NCI-H1694 (cell line): Measurements from ENCODE around the gene GYG1.

Experiments
- DNase-seq: peaks from one replicate; lab custom pipeline; 2025; lab: John Stamatoyannopoulos, UW

GYG1 gene

DNA sequence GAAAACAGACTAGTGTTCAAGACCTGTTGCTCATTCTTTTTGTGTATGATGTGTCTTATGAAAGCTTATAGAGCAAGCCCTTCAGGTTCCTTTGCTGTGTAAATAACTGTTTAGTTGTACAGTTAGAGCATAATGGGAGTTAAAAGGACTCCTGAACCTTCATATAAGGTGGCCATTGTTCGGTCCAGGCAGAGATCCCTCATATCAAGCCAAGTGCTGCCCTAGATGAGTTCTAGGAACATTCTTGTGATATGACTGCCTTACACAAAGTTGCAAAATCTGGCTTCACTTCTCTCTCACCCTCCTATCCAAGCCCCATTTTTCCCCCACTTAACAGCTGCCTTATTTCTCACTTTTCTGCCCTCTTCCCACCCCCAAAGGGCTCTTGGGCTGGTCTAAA, 26.9 kb downstream of the GYG1 start:
- no peak for DNase-seq

GRCh38 chr3:149019580-149019979, 28.2 kb downstream of the GYG1 start:
- DNase-seq: no peak

DNA sequence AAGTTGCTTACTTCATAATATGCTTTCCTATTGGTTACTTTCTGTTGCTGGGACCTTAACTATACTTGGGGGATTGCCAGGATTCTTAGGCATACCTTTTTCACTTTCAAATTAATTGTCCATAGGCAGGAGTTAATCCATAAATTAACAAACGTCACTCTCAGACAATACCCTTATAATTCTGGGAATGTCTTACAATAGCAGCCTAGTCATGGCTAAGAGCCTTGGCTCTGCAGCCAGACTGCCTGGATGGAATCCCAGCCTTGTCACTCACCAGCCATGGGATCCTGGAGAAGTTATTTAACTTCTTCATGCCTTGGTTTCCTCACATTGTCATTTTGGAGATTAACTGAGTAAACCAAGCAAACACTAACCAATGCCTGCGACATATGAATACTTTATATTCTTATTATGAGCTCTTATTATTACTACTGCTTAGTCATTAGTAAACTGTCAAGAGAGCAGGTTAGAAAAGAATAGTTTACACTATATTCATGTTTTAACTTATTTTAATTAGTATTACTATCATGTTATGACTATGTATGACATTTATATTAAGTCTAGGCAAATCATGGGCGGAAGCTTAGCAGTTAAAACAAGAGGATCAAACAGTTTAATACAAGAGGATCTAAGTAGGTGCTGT, 29.0 kb downstream of the GYG1 start:
- no peak for DNase-seq

DNA sequence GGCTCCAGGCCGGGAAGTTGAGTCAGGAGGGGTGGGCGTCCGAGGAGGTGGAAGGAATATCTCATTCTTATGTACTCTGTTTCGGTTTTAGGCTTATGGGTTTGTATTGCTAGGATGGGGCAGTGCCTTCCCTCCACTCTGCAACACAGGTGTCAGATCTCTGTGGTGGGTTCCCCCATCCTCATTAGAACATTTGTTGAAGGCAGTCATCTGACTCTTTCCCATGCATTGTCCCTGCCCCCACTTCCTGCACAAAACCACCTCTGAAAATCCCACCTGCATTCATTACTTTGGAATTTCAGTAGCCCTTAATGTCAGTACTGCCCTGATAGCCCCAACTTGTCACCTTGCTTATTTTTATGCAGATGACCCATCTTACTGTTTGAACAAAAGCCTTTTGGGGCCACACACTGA, 29.5 kb downstream of the GYG1 start:
- DNase-seq: no peak

DNA sequence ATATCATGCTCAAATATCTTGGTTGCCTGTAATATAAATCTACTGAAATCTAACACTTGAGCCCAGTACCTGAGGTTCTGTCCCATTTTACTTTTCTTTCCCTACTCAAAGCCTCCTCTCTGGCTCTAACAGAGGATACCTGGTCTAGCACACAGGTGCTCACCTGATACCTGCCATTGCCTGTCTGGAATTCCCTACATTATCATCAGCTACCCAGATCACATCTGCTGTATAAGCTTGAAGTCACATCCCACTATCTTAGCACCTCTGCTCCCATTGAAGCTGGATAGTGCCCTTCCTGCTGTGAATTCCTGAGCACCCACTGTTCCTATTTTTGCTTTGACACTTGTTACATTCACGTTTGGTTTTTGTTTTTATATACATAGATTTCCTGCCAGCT, 30.5 kb downstream of the GYG1 start:
- no peak for DNase-seq

DNA sequence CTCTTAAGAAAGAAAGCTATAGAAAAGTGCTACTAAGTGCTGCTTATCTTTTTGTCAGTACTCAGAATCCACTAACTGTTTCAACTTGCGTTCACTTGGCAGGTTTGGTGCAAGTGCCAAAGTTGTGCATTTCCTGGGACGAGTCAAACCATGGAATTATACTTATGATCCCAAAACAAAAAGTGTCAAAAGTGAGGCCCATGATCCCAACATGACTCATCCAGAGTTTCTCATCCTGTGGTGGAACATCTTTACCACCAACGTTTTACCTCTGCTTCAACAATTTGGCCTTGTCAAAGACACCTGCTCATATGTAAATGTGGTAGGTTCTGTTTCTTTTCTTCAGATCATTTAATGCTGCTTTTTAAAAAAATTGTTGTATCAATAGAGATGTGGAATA, 32.6 kb downstream of the GYG1 start:
- DNase-seq: no peak

DNA sequence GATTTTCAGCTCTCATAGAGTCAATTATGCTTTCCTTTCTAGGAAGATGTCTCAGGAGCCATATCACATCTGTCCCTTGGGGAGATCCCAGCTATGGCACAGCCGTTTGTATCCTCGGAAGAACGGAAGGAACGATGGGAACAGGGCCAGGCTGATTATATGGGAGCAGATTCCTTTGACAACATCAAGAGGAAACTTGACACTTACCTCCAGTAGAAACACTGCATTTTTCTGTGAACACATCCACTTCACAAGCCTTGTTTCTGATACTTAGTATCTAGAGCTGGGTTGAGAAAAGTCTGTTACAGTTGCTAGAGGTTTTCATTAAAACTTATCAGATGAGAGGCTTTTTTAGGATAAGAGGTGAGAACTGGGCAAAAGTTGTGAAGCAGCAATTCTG, 35.4 kb downstream of the GYG1 start:
- DNase-seq: no peak

GRCh38 chr3:149031096-149031495, 39.8 kb downstream of the GYG1 start:
- no peak for DNase-seq

GRCh38 chr3:149037684-149038083, 46.3 kb downstream of the GYG1 start:
- DNase-seq: no peak

GRCh38 chr3:149038322-149038721, 47.0 kb downstream of the GYG1 start:
- no peak for DNase-seq

- no peak for DNase-seq
Observed at GRCh38 chr3:149042789-149043386, 51.5 kb downstream of the GYG1 start.

- DNase-seq: no peak
Observed at GRCh38 chr3:149044339-149045083, 53.2 kb downstream of the GYG1 start.

- no peak for DNase-seq
Observed at GRCh38 chr3:149055575-149055974, 64.2 kb downstream of the GYG1 start.

GRCh38 chr3:149058198-149058597, 66.9 kb downstream of the GYG1 start:
- DNase-seq: no peak

DNA sequence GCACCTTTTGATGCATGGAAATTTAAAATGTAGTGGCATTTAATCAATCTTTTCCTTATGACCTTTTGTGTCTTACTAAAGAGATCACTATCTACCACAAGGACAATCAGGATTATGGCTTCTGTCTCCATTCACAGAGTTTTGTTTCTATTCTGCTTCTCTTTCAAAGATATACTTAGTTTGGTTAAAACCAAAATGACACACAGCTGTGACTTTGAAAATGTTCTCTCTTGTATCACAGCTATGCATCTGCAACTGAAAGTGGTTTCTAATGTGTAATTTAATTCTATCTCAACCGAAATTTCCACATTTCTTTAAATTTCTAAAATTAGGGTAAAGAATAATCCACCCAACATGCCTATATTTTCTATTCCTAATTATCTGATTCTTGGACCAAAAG, 67.3 kb downstream of the GYG1 start:
- no peak for DNase-seq

- no peak for DNase-seq
Observed at GRCh38 chr3:149061776-149062175, 70.4 kb downstream of the GYG1 start.

- DNase-seq: no peak
Observed at GRCh38 chr3:149067883-149068282, 76.5 kb downstream of the GYG1 start.
